IMR-90 (cell line): ENCODE measurements around the gene C13orf42. TPM values are rescaled to one million over a fixed set of nuclear protein-coding genes. Genes with fewer than 3 reads are reported as not detected.

Experiments
- ATAC-seq: fragments of 200-7000 bp; cut with Tn5 transposase; 2 replicates; pipeline ENCODE4 v1.9.1; 2020; ENCODE audit warnings: low read depth, mild to moderate bottlenecking, moderate library complexity
- BruUV-seq: library from RNA; stranded (reverse); fragments of 400-500 nt; replicated peaks from 2 replicates; lab custom pipeline; 2021; lab: Mats Ljungman, UMichigan
- CTCF ChIA-PET: fragments of 300-600 bp; formaldehyde crosslinking; extraction: SDS; loops from one replicate; lab custom pipeline; 2021; ENCODE audit warnings: antibody characterized with exemption; lab: Yijun Ruan, JAX
- POLR2A ChIA-PET: fragments of 300-600 bp; sonication (Branson Sonifier 250); formaldehyde crosslinking; loops from one replicate; lab custom pipeline; 2022; ENCODE audit warnings: antibody characterized with exemption; ENCODE audit not compliant: unreplicated experiment; lab: Charles Lee
- DNase-seq: peaks from one replicate; pipeline ENCODE4 v3.0.0; 2013
- H2AFZ ChIP-seq: replicated peaks from 2 replicates; pipeline ENCODE3; 2013; ENCODE audit warnings: low read length, mild to moderate bottlenecking; ENCODE audit not compliant: poor library complexity
- H2AK5ac ChIP-seq: 2 replicates; pipeline ENCODE4 v1.6.1; 2013; ENCODE audit warnings: low read depth, low read length, inconsistent platforms
- H2AK9ac ChIP-seq: replicated peaks from 2 replicates; pipeline ENCODE3; 2013; ENCODE audit warnings: mild to moderate bottlenecking, low read depth, low read length, moderate library complexity; ENCODE audit not compliant: poor library complexity
- H2BK120ac ChIP-seq: 2 replicates; pipeline ENCODE4 v1.6.1; 2013; ENCODE audit warnings: low read depth, low read length, inconsistent platforms
- H2BK15ac ChIP-seq: 3 replicates; pipeline ENCODE4 v1.6.1; 2013; ENCODE audit warnings: low read depth, low read length, inconsistent platforms
- H2BK20ac ChIP-seq: 2 replicates; pipeline ENCODE4 v1.6.1; 2013; ENCODE audit warnings: low read depth, mild to moderate bottlenecking, inconsistent platforms, low read length, moderate library complexity
- H2BK5ac ChIP-seq: 2 replicates; pipeline ENCODE4 v1.6.1; 2013; ENCODE audit warnings: mild to moderate bottlenecking, low read depth, low read length, inconsistent platforms; ENCODE audit not compliant: poor library complexity, severe bottlenecking
- H3K14ac ChIP-seq: replicated peaks from 2 replicates; pipeline ENCODE4 v1.6.1; 2013; ENCODE audit warnings: low read depth, low read length, inconsistent platforms
- H3K18ac ChIP-seq: 2 replicates; pipeline ENCODE4 v1.6.1; 2013; ENCODE audit warnings: low read depth, low read length, control low read depth
- H3K23ac ChIP-seq: 2 replicates; pipeline ENCODE4 v1.6.1; 2013; ENCODE audit warnings: low read depth, low read length, inconsistent platforms
- H3K27ac ChIP-seq: 2 replicates; pipeline ENCODE4 v1.5.1; 2013; ENCODE audit warnings: mild to moderate bottlenecking, control low read depth, low read length; ENCODE audit not compliant: insufficient read depth
- H3K27me3 ChIP-seq: 2 replicates; pipeline ENCODE4 v1.6.1; 2013; ENCODE audit warnings: low read length; ENCODE audit not compliant: control insufficient read depth, insufficient read depth
- H3K36me3 ChIP-seq: 2 replicates; pipeline ENCODE4 v1.6.1; 2013; ENCODE audit warnings: low read length, mixed read lengths; ENCODE audit not compliant: control insufficient read depth, insufficient read depth
- H3K4ac ChIP-seq: 2 replicates; pipeline ENCODE4 v1.6.1; 2013; ENCODE audit warnings: low read depth, low read length, inconsistent platforms
- H3K4me1 ChIP-seq: 2 replicates; pipeline ENCODE4 v1.6.1; 2013; ENCODE audit warnings: low read length, mixed read lengths; ENCODE audit not compliant: control insufficient read depth, insufficient read depth
- H3K4me2 ChIP-seq: 2 replicates; pipeline ENCODE4 v1.6.1; 2013; ENCODE audit warnings: low read depth, mild to moderate bottlenecking, control low read depth, low read length, moderate library complexity
- H3K4me3 ChIP-seq: 2 replicates; pipeline ENCODE4 v1.5.1; 2013; ENCODE audit warnings: low read depth, mild to moderate bottlenecking, control low read depth, low read length, moderate library complexity; ENCODE audit not compliant: insufficient read depth
- H3K56ac ChIP-seq: 2 replicates; pipeline ENCODE4 v1.6.1; 2013; ENCODE audit warnings: low read length, inconsistent platforms; ENCODE audit not compliant: insufficient read depth; ENCODE audit errors: extremely low read depth
- H3K79me1 ChIP-seq, 2 experiments: 2 replicates each; pipeline ENCODE4 v1.6.1; 2013; ENCODE audit warnings: low read length in 2 of 2, inconsistent platforms in 1 of 2, low read depth in 1 of 2
- H3K9ac ChIP-seq: 2 replicates; pipeline ENCODE4 v1.6.1; 2013; ENCODE audit warnings: low read depth, low read length, control low read depth
- H3K9me1 ChIP-seq: 2 replicates; pipeline ENCODE4 v1.6.1; 2013; ENCODE audit warnings: low read length, inconsistent platforms; ENCODE audit not compliant: insufficient read depth
- H3K9me3 ChIP-seq: 2 replicates; pipeline ENCODE4 v1.6.1; 2013; ENCODE audit warnings: low read length; ENCODE audit not compliant: control insufficient read depth, insufficient read depth
- H4K20me1 ChIP-seq: 2 replicates; pipeline ENCODE4 v1.6.1; 2013; ENCODE audit warnings: low read length, inconsistent platforms; ENCODE audit not compliant: insufficient read depth
- H4K5ac ChIP-seq: 2 replicates; pipeline ENCODE4 v1.6.1; 2013; ENCODE audit warnings: mild to moderate bottlenecking, low read depth, low read length, control low read depth
- H4K8ac ChIP-seq, 2 experiments: 2 replicates each; pipeline ENCODE4 v1.6.1; 2013; ENCODE audit warnings: low read depth in 2 of 2, low read length in 2 of 2, control low read depth in 1 of 2, inconsistent platforms in 1 of 2
- H4K91ac ChIP-seq: 2 replicates; pipeline ENCODE4 v1.6.1; 2013; ENCODE audit warnings: low read depth, low read length, inconsistent platforms; ENCODE audit not compliant: insufficient read depth
- CHD1 ChIP-seq: IDR thresholded peaks from 2 replicates; pipeline ENCODE4 v1.6.1; 2012; ENCODE audit warnings: low read depth, low read length, improper control_type of control experiment
- ELK1 ChIP-seq: fragments of 150-350 bp; IDR thresholded peaks from 2 replicates; pipeline ENCODE4 v1.6.1; 2016; ENCODE audit warnings: low read depth, mild to moderate bottlenecking, low read length, moderate library complexity, borderline replicate concordance
- MAFK ChIP-seq: IDR thresholded peaks from 2 replicates; pipeline ENCODE4 v1.6.1; 2012; ENCODE audit warnings: low read depth, low read length, improper control_type of control experiment
- RCOR1 ChIP-seq: IDR thresholded peaks from 2 replicates; pipeline ENCODE4 v1.6.1; 2012; ENCODE audit warnings: mild to moderate bottlenecking, low read length, improper control_type of control experiment; ENCODE audit not compliant: insufficient replicate concordance
- RFX5 ChIP-seq: IDR thresholded peaks from 2 replicates; pipeline ENCODE4 v1.8.0; 2012; ENCODE audit warnings: low read depth, mild to moderate bottlenecking, low read length, moderate library complexity
- WGBS, 2 experiments: methylation state at CpG; one replicate each; pipeline versions ENCODE4 v1.1.5 to v1.1.7; 2013; ENCODE audit warnings: missing lambda C conversion rate in 2 of 2; ENCODE audit not compliant: insufficient read length in 1 of 2; ENCODE audit errors: extremely low coverage in 2 of 2; 5-methylcytosine and 5-hydroxymethylcytosine counted together
- dilution Hi-C: fragments of 300-500 bp; cut with HindIII; formaldehyde crosslinking; loops from one replicate; pipeline ENCODE4 v1.14.3; 2018; ENCODE audit warnings: low sequenced_read_pairs; ENCODE audit not compliant: unreplicated experiment
- in situ Hi-C: fragments of 300-500 bp; cut with MboI; formaldehyde crosslinking; loops from 3 replicates; pipeline ENCODE4 v1.14.3; 2019; ENCODE audit warnings: low sequenced_read_pairs, inconsistent platforms, mixed read lengths
- intact Hi-C: fragments of 100-400 bp; cut with micrococcal nuclease; formaldehyde crosslinking; loops from 2 replicates; pipeline ENCODE4 v1.10.0; 2022
- polyA plus RNA-seq, 3 experiments: library from polyadenylated mRNA; depleted of rRNA; stranded (reverse); fragments of >200 nt; gene quantifications; 2 replicates each; pipeline ENCODE4 v1.2.3, GENCODE V29; 2012; ENCODE audit warnings: low replicate concordance in 1 of 3
- total RNA-seq: library from RNA; depleted of rRNA; stranded (reverse); fragments of >200 nt; gene quantifications from 2 replicates; pipeline ENCODE4 v1.2.3, GENCODE V29; 2012

Gene C13orf42
- total and polyA plus RNA-seq, 2 of the 4 experiments (the other 2 are of a cell fraction): not detected

GRCh38 chr13:51066091-51066831 is 44.8 kb downstream of the C13orf42 start:
- Histone ChIP-seq H3K14ac (no peak overlapping the region), H3K9me1 (no peaks in the 10 kb centered on the region), H2BK20ac (no peak overlapping the region), H3K4me2 (no peak overlapping the region), H2AK9ac (peak overlapping the region; percentile 9), H3K56ac (no peak overlapping the region), H3K4me1 (peaks cover 1% of the 10 kb centered on the region; the same call in 1 of the 2 replicates), H4K8ac (no peak overlapping the region), H2BK15ac (no peak overlapping the region), H3K9me3 (no peaks in the 10 kb centered on the region), H4K5ac (no peak overlapping the region), H2AFZ (peak overlapping the region; percentile 24), H3K27ac (no peak overlapping the region), H4K91ac (no peak overlapping the region), H3K4me3 (no peak overlapping the region), H3K36me3 (no peaks in the 10 kb centered on the region), H3K79me1 (no peaks in the 10 kb centered on the region), H3K18ac (no peak overlapping the region), H3K27me3 (peaks cover 35% of the 10 kb centered on the region), H2BK120ac (no peak overlapping the region), H4K20me1 (no peaks in the 10 kb centered on the region), H2AK5ac (no peak overlapping the region), H3K4ac (no peak overlapping the region), H3K9ac (no peak overlapping the region), H2BK5ac (no peak overlapping the region), H3K23ac (no peak overlapping the region)
- dilution Hi-C loops: no loop called here
- DNase-seq (peak; percentile 4), ATAC-seq (peak; percentile 46; the same call in 1 of the 2 replicates)
- no TSS peak for BruUV-seq
- in situ Hi-C loops: loop anchor here (25.0 kb wide), 1 partner anchor 1404 kb away; no protein-coding TSS in a partner anchor
- intact Hi-C loops: no loop called here
- CTCF ChIA-PET: interaction anchor here (0.6 to 1.2 kb wide), 2 partner anchors 105 to 1046 kb away, joined by 3 to 8 read pairs; no protein-coding TSS in a partner anchor
- TF ChIP-seq RFX5 (no peak), ELK1 (no peak), CHD1 (no peak), MAFK (no peak), RCOR1 (no peak)
- POLR2A ChIA-PET: no interaction called here
- 59% methylated on average over 7 of the region's 15 CpGs; no CpG with 5 or more reads in 1 of the 2 experiments for WGBS, 2 experiments
